GM21786 (cell line): ENCODE measurements around the gene FSTL4.

Experiments
- ATAC-seq: cut with Tn5 transposase; IDR thresholded peaks from one replicate; pipeline ENCODE4 v1.9.1; 2021; ENCODE audit not compliant: unreplicated experiment

FSTL4 gene

GRCh38 chr5:133520991-133521706 lies 91.2 kb downstream of the FSTL4 start:
- no peak for ATAC-seq

GRCh38 chr5:133520062-133520461 lies 92.3 kb downstream of the FSTL4 start:
- ATAC-seq, result no peak

- no peak for ATAC-seq
Measured at GRCh38 chr5:133519191-133519590, 93.2 kb downstream of the FSTL4 start.

- ATAC-seq, result no peak
Measured at GRCh38 chr5:133514456-133514855, 97.9 kb downstream of the FSTL4 start.

- ATAC-seq, result no peak
Measured at GRCh38 chr5:133512896-133513295, 99.4 kb downstream of the FSTL4 start.

GRCh38 chr5:133511653-133512235 lies 100.6 kb downstream of the FSTL4 start:
- no peak for ATAC-seq

- no peak for ATAC-seq
Measured at GRCh38 chr5:133510634-133511262, 101.6 kb downstream of the FSTL4 start.

- ATAC-seq, result no peak
Measured at GRCh38 chr5:133509742-133510079, 102.6 kb downstream of the FSTL4 start.

- ATAC-seq, result no peak
Measured at GRCh38 chr5:133508845-133509741, 103.2 kb downstream of the FSTL4 start.

GRCh38 chr5:133508331-133508730 lies 104.0 kb downstream of the FSTL4 start:
- ATAC-seq, result no peak

GRCh38 chr5:133506181-133506580 lies 106.2 kb downstream of the FSTL4 start:
- no peak for ATAC-seq

- no peak for ATAC-seq
Measured at GRCh38 chr5:133503511-133503910, 108.8 kb downstream of the FSTL4 start.

GRCh38 chr5:133499895-133500294 lies 112.4 kb downstream of the FSTL4 start:
- no peak for ATAC-seq

- ATAC-seq, result no peak
Measured at GRCh38 chr5:133497608-133498348, 114.6 kb downstream of the FSTL4 start.

GRCh38 chr5:133496631-133497030 lies 115.7 kb downstream of the FSTL4 start:
- ATAC-seq, result no peak

GRCh38 chr5:133494923-133495246 lies 117.5 kb downstream of the FSTL4 start:
- no peak for ATAC-seq

GRCh38 chr5:133494232-133494922 lies 118.0 kb downstream of the FSTL4 start:
- no peak for ATAC-seq

- no peak for ATAC-seq
Measured at GRCh38 chr5:133489632-133490031, 122.7 kb downstream of the FSTL4 start.

- ATAC-seq, result no peak
Measured at GRCh38 chr5:133487093-133487492, 125.2 kb downstream of the FSTL4 start.

- ATAC-seq, result no peak
Measured at GRCh38 chr5:133485468-133485867, 126.9 kb downstream of the FSTL4 start.
